NCI-H82 (cell line): Measurements from ENCODE around the gene OLIG3.
A peak's percentile ranks its signal among the peaks of the same experiment; 100 is the strongest.

Experiments used
- DNase-seq: peaks from one replicate; lab custom pipeline; 2025; lab: John Stamatoyannopoulos, UW

The OLIG3 gene

DNA sequence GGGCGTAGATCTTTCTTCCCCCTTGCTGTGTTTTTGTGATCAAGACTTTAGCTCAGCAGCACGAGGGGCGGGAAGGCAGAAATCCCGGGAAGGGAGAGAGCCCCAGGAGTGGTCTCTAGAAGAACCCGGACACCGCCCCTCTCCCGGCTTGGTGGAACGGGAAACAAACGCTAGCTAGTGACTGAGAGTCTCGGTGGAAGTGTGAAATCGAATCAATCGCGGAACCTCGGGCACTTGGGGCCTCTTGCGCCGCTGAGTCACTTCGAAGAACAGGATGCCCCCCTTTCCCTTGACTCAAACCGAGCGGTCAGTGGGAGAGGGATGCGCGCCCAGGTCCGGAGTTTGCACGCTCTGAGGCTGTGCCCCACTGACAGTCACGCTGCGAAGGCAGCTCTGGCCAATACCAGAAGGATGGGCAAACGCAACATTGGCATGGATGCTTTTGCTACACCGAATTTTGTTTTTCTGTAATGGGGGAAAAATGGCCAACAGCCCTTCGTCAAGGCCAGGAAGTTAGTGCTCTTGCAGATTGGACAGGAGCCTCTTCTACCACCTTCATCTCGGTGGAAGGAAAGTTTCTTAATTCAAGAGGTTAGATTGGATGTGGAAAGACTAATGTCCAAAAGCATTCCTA lies 1.6 kb upstream of the OLIG3 start:
- DNase-seq = peak; percentile 31

- peak; percentile 19 for DNase-seq
Observed at GRCh38 chr6:137494988-137495702, 951 bp upstream of the OLIG3 start.

- peak; percentile 68 for DNase-seq
Observed at GRCh38 chr6:137493218-137494038, 766 bp downstream of the OLIG3 start.

DNA sequence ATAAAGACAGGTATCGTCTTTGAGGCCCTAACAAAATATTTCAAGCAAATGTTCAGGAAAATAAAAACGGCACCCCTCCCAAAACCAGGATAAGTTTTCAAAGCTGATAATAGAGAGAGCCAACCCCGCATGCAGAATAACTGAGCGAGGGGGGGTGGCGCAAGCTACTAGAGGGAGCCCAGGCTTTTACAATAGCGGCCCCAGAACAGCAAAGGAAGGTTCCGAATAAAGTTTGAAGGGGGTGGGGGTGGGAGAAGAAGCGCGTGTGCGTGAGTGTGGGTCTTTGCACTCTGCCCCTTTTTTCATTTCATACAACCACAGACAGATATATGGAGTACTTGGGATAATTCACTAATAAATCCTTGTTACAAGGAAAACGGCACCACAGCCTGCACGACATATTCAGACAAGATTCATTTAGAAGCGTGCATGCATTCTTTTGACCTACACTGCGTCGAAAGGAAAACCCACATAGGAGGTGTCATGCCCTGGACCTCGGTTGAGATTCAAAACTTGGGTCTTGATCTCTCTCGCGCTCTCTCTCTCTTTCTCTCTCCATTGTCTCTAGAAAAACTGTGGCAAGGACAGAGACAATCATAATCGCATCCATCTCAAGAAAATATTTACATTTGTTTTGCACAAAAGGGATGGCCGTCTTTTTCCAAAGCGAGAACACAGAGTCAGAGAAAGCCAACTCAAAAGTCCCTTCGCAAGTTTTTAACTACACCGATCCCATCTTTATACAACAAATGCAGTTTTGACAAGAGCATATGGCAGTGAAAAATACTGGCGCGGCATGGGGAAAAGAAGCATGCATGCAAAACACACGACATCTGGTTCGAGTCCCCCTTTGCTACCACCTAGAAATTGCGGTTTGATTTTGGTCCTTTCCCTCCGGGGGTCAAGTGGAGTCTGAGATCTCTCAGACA lies 1.6 kb downstream of the OLIG3 start:
- no peak for DNase-seq

DNA sequence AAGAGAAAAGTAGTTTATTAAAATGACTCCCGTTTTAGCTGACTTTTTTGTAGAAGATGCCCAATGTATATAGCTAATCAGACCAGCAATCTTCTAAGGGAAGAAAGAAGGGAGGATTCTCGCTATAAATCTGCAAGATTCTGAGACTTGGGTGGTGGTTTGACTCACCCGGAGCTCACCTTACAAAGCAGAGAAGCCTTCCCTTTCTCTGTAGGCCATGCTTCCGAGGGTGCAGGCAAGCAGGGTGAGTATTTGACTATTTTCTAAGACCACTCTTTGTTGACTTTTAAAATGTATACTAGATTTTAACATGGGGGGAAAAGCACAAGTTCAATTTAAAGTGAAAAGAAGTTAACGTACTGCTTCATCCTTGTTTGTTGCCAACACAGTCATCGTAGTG lies 2.7 kb downstream of the OLIG3 start:
- no peak for DNase-seq

- DNase-seq = no peak
Observed at GRCh38 chr6:137490961-137491360, 3.2 kb downstream of the OLIG3 start.

- DNase-seq = no peak
Observed at GRCh38 chr6:137490006-137490905, 3.9 kb downstream of the OLIG3 start.

- DNase-seq = no peak
Observed at GRCh38 chr6:137489046-137490005, 4.9 kb downstream of the OLIG3 start.

- DNase-seq = no peak
Observed at GRCh38 chr6:137488150-137489045, 5.8 kb downstream of the OLIG3 start.

- no peak for DNase-seq
Observed at GRCh38 chr6:137487869-137488149, 6.4 kb downstream of the OLIG3 start.

GRCh38 chr6:137487181-137487868 lies 6.9 kb downstream of the OLIG3 start:
- no peak for DNase-seq

GRCh38 chr6:137486416-137486815 lies 7.8 kb downstream of the OLIG3 start:
- no peak for DNase-seq

- DNase-seq = no peak
Observed at GRCh38 chr6:137480431-137480830, 13.8 kb downstream of the OLIG3 start.

DNA sequence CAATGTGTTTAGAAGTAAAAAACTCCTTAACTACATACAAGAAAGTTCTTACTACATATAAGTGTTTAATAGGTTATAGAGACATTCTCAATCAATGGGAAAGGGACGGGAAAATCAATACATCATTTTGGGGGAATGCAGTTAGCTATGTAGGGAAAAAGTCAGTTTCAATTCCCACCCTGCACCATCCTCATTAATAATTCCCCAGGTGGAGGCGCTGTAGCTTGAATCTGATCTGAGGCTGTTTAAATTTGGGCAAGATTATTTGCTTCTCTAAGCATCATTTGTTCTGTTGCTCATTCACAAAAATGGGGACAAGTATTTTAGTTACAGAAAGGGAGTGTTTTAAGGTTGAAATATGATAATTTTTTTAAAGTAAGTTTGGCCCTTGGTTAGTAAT lies 19.1 kb downstream of the OLIG3 start:
- no peak for DNase-seq

GRCh38 chr6:137473598-137473997 lies 20.6 kb downstream of the OLIG3 start:
- DNase-seq = no peak

- DNase-seq = no peak
Observed at GRCh38 chr6:137472641-137473137, 21.5 kb downstream of the OLIG3 start.

- peak; percentile 69 for DNase-seq
Observed at GRCh38 chr6:137471986-137472385, 22.2 kb downstream of the OLIG3 start.

- no peak for DNase-seq
Observed at GRCh38 chr6:137471497-137471896, 22.7 kb downstream of the OLIG3 start.
